Measurements from ENCODE around the gene RBM7. TPM values are rescaled to one million over a fixed set of nuclear protein-coding genes. Genes with fewer than 3 reads are reported as not detected.

The RBM7 gene, protein sequence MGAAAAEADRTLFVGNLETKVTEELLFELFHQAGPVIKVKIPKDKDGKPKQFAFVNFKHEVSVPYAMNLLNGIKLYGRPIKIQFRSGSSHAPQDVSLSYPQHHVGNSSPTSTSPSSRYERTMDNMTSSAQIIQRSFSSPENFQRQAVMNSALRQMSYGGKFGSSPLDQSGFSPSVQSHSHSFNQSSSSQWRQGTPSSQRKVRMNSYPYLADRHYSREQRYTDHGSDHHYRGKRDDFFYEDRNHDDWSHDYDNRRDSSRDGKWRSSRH
- polyA plus RNA-seq (2013, experiment 1 of 4) = 38.3 TPM
- 43.9 TPM for polyA plus RNA-seq (2013, experiment 2 of 4)
- polyA plus RNA-seq (2013, experiment 3 of 4) = 34.0 TPM
- polyA plus RNA-seq (2013, experiment 4 of 4) = 35.7 TPM

DNA sequence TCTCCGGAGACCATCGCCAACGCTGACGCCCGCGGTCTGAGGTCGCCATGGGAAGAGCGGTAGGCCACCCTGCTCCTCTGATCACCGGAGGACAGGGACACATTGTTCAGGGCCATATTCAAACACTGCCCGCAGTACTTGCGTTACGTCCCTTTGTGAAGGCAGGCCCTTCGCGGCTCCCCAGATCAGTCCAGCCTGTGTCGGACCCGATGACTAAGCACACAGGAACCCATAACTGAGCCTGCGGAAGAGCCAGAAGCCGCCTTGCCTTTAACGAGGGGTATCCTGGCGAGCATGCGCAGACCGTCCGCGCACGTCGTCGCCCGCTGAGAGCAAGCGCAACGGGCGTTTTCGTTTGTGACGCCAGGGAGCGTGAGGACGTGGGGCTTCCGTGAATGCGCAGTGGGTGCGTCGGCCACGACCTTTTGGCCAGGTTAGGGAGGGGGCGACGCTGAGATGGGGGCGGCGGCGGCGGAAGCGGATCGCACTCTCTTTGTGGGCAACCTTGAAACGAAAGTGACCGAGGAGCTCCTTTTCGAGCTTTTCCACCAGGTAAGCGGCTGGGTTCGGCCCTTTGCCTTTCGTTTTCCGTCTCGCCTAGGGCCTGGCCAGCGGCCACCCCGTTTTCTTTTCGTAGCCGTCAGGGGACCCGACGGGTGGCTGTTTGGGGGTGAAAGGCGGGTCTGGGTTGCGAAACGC, at the start of gene RBM7, which contains the start of gene C11orf71:
Gene RBM7, plus strand, starts transcription at position 451 of the 699 bp plus-strand sequence. Its CDS starts 6 bp downstream, at position 457.
Gene C11orf71, minus strand, starts transcription at position 296 of the 699 bp plus-strand sequence. Its CDS starts 180 bp downstream, at position 116.
- Histone ChIP-seq H3K27ac (ENCODE audit: insufficient read depth, low read depth, low read length, poor library complexity, severe bottlenecking) (peak within 1 kb of the TSS; percentile 95), H3K27me3 (ENCODE audit: control insufficient read depth, insufficient read depth, low read length, poor library complexity, severe bottlenecking) (no peaks in the 10 kb centered on the region), H3K9me3 (ENCODE audit: control insufficient read depth, low read length) (no peaks in the 10 kb centered on the region), H3K36me3 (ENCODE audit: control insufficient read depth, insufficient read depth, low read length) (peaks cover 5% of the 10 kb centered on the region), H3K4me1 (ENCODE audit: control insufficient read depth, insufficient read depth, low read length) (no peaks in the 10 kb centered on the region), H3K4me3 (ENCODE audit: insufficient read depth, low read depth, low read length) (peak within 1 kb of the TSS; percentile 95)
- WGBS, 2 experiments = 0% methylated on average over 65 of the region's 65 CpGs

DNA sequence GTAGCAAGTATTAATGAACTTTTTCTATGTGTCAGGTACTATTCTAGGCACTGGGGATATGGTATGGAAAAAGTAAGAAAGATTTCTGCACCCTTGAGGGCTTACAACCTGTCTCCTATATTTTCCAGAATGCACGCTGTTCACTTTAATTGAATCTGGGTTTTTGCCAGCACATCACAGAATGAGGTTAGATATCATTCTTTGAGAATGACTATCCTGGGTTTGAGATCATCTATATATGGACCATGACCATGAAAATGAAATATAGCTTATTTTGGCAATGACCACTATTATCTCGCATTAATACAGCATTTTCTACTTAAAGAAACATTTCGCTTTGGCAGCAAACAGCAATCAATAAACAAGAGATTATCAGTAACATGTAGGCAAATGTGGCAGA, 47.0 kb upstream of the RBM7 start:
- Histone ChIP-seq H3K9me3 (ENCODE audit: control insufficient read depth, low read length) (no peaks in the 10 kb centered on the region), H3K36me3 (ENCODE audit: control insufficient read depth, insufficient read depth, low read length) (no peaks in the 10 kb centered on the region), H3K27ac (ENCODE audit: insufficient read depth, low read depth, low read length, poor library complexity, severe bottlenecking) (no peak overlapping the region), H3K4me3 (ENCODE audit: insufficient read depth, low read depth, low read length) (no peak overlapping the region), H3K27me3 (ENCODE audit: control insufficient read depth, insufficient read depth, low read length, poor library complexity, severe bottlenecking) (no peaks in the 10 kb centered on the region), H3K4me1 (ENCODE audit: control insufficient read depth, insufficient read depth, low read length) (no peaks in the 10 kb centered on the region)
- WGBS, 2 experiments = 96 to 100% methylated on average over 3 of the region's 3 CpGs

DNA sequence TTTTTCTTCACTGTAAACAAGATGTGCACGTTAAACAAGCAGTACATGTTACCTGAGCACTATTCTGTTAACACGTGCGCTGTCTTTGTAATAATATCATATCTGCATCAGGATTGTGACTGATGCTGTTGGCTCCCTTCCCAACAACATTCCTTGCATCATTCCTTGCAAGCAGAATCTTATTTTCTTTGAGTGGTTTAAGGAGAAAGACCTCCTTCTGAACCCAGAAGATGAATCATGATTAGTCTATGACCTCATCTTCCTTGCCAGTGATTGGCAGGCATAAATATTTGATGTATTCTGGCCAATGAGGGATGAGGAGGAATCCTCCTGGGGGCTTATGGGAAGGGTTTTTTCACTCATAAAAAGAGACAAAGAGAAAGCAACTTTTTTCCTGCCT, 46.4 kb upstream of the RBM7 start:
- 88 to 94% methylated on average over 3 of the region's 3 CpGs for WGBS, 2 experiments
- Histone ChIP-seq H3K36me3 (ENCODE audit: control insufficient read depth, insufficient read depth, low read length) (no peaks in the 10 kb centered on the region), H3K9me3 (ENCODE audit: control insufficient read depth, low read length) (no peaks in the 10 kb centered on the region), H3K4me3 (ENCODE audit: insufficient read depth, low read depth, low read length) (no peak overlapping the region), H3K27ac (ENCODE audit: insufficient read depth, low read depth, low read length, poor library complexity, severe bottlenecking) (no peak overlapping the region), H3K27me3 (ENCODE audit: control insufficient read depth, insufficient read depth, low read length, poor library complexity, severe bottlenecking) (no peaks in the 10 kb centered on the region), H3K4me1 (ENCODE audit: control insufficient read depth, insufficient read depth, low read length) (no peaks in the 10 kb centered on the region)

DNA sequence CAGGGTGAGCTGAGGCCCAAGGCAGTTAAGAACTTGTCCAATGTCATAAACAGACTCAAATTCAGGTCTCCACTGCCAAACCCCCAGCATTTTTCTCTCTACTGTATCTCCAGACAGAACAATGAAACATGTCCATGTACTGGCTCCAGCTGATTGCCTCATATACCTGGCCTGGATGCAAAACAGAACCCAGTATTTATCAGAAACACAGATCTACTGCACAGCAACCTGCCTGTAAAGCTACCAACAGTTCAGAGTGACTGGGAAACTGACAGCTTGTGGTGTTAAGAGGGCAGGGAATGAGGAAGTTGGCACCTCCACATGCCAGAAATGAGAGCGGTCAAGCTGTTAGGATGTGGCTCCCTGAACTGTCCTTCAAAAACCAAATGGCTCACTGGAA, 41.8 kb upstream of the RBM7 start:
- Histone ChIP-seq H3K4me1 (ENCODE audit: control insufficient read depth, insufficient read depth, low read length) (no peaks in the 10 kb centered on the region), H3K27ac (ENCODE audit: insufficient read depth, low read depth, low read length, poor library complexity, severe bottlenecking) (no peak overlapping the region), H3K36me3 (ENCODE audit: control insufficient read depth, insufficient read depth, low read length) (no peaks in the 10 kb centered on the region), H3K27me3 (ENCODE audit: control insufficient read depth, insufficient read depth, low read length, poor library complexity, severe bottlenecking) (no peaks in the 10 kb centered on the region), H3K4me3 (ENCODE audit: insufficient read depth, low read depth, low read length) (no peak overlapping the region), H3K9me3 (ENCODE audit: control insufficient read depth, low read length) (no peaks in the 10 kb centered on the region)
- 89 to 92% methylated on average over 1 of the region's 1 CpG for WGBS, 2 experiments

DNA sequence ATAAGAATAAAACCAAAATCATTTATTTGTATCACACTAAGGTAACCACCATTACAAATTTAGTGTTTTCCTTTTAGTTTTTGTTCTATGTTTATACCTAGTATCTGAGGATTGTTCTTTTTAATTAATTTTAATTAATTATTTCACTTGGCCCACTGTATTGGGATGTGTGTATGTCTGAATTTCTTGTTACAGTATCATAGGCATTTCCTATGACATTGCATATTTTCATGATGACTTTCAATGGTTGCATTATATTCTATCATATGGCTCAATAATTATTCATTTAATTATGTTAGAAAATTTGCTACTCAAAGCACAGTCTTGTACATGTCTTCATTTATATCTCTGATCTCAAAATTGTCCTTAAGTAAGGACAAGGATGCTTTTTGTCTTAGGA, 41.1 kb upstream of the RBM7 start:
- Histone ChIP-seq H3K4me1 (ENCODE audit: control insufficient read depth, insufficient read depth, low read length) (no peaks in the 10 kb centered on the region), H3K27ac (ENCODE audit: insufficient read depth, low read depth, low read length, poor library complexity, severe bottlenecking) (no peak overlapping the region)

DNA sequence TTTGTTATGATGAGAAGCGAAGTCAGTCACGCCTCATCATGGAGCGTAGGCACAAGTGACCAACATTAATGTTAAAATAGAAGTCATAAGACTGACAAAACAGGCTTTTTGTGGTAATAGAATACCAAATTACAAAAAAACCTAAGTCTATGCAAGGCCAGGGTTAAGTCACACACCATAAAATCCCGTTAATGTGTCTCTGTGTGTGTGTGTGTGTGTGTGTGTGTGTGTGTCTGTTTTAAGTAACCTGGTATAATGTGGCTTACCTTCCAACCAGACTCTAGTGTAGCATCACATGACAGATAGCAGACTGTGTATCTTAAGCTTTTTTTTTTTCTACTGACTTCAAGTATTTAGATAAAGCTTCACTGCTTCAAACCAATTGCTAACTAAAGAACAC, 38.1 kb upstream of the RBM7 start:
- H3K9me3 ChIP-seq (ENCODE audit: control insufficient read depth, low read length) = no peaks in the 10 kb centered on the region
- H3K4me3 ChIP-seq (ENCODE audit: insufficient read depth, low read depth, low read length) = no peak overlapping the region
- no peak overlapping the region for H3K27ac ChIP-seq (ENCODE audit: insufficient read depth, low read depth, low read length, poor library complexity, severe bottlenecking)
- H3K36me3 ChIP-seq (ENCODE audit: control insufficient read depth, insufficient read depth, low read length) = no peaks in the 10 kb centered on the region
- WGBS, 2 experiments = 90 to 91% methylated on average over 4 of the region's 4 CpGs
- H3K27me3 ChIP-seq (ENCODE audit: control insufficient read depth, insufficient read depth, low read length, poor library complexity, severe bottlenecking) = no peaks in the 10 kb centered on the region
- H3K4me1 ChIP-seq (ENCODE audit: control insufficient read depth, insufficient read depth, low read length) = no peaks in the 10 kb centered on the region

More for the DNA sequence above, 41.1 kb upstream of the RBM7 start:
- Histone ChIP-seq H3K27me3 (ENCODE audit: control insufficient read depth, insufficient read depth, low read length, poor library complexity, severe bottlenecking) (no peaks in the 10 kb centered on the region), H3K4me3 (ENCODE audit: insufficient read depth, low read depth, low read length) (no peak overlapping the region), H3K9me3 (ENCODE audit: control insufficient read depth, low read length) (no peaks in the 10 kb centered on the region), H3K36me3 (ENCODE audit: control insufficient read depth, insufficient read depth, low read length) (no peaks in the 10 kb centered on the region)

DNA sequence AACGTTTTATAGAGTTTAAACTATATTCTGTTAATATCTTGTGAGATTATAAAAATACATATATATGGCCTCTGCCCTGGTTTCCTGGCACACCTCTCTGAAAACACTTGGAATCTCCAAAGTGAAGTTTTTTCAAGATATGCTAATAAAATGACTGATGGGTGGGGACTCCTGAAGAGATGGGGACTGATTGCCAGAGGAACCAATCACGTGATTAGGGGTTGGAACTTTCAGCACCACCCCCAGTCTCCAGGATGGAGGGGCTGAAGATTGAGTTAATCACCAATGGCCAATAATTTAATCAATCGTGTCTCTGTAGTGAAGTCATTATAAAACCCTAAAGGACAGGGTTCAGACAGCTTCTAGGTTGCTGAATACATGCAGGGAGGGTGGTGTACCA, 37.5 kb upstream of the RBM7 start:
- H3K9me3 ChIP-seq (ENCODE audit: control insufficient read depth, low read length) = no peaks in the 10 kb centered on the region
- H3K4me1 ChIP-seq (ENCODE audit: control insufficient read depth, insufficient read depth, low read length) = no peaks in the 10 kb centered on the region
- H3K27ac ChIP-seq (ENCODE audit: insufficient read depth, low read depth, low read length, poor library complexity, severe bottlenecking) = no peak overlapping the region
- no peaks in the 10 kb centered on the region for H3K36me3 ChIP-seq (ENCODE audit: control insufficient read depth, insufficient read depth, low read length)
- H3K27me3 ChIP-seq (ENCODE audit: control insufficient read depth, insufficient read depth, low read length, poor library complexity, severe bottlenecking) = no peaks in the 10 kb centered on the region
- H3K4me3 ChIP-seq (ENCODE audit: insufficient read depth, low read depth, low read length) = no peak overlapping the region
- 90 to 92% methylated on average over 2 of the region's 3 CpGs for WGBS, 2 experiments

DNA sequence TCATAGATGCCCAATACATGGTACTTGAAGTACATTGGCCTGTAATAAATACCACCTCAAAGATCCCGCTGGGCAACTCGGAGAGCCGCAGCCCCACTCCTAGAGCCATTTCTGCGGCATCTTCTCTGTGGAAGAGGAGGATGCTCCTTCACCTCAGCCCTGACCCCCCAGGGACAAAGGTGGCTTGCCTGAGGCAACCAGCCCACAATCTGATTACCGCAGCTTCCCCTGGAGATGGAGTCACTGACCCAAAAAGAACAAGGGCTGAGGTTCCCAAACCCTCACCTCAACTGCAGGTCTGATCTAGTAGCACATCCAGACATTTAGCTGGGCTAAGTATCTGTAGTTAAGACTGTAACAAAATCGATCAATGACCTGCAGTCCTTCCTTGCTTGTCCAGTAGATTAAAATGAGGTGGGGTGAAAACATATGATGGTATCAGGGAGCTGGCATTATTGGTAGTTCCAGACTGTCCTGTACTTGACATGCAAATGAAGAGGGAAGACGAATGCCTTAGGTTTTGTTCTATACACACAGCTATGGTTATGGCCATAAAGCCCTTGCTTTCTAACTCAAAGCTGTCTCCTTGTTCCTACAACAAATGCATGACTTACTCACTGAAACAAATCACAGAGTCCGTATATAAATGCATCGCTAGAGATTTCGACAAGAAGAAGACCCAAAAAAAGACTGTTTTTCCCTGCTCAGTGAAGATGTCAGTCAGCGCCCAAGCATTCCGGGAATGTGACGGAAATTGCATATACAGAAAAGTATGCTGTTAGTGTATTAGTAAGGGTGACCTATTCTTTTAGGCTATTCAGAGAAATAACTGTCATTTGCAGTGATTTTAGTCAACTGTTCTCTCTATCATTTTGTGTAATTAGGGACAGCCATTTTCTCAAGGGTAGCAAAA, 33.9 kb upstream of the RBM7 start:
- Histone ChIP-seq H3K9me3 (ENCODE audit: control insufficient read depth, low read length) (no peaks in the 10 kb centered on the region), H3K27me3 (ENCODE audit: control insufficient read depth, insufficient read depth, low read length, poor library complexity, severe bottlenecking) (no peaks in the 10 kb centered on the region), H3K4me3 (ENCODE audit: insufficient read depth, low read depth, low read length) (no peak overlapping the region), H3K4me1 (ENCODE audit: control insufficient read depth, insufficient read depth, low read length) (no peaks in the 10 kb centered on the region), H3K36me3 (ENCODE audit: control insufficient read depth, insufficient read depth, low read length) (no peaks in the 10 kb centered on the region), H3K27ac (ENCODE audit: insufficient read depth, low read depth, low read length, poor library complexity, severe bottlenecking) (no peak overlapping the region)
- WGBS, 2 experiments = 94% methylated on average over 13 of the region's 13 CpGs

DNA sequence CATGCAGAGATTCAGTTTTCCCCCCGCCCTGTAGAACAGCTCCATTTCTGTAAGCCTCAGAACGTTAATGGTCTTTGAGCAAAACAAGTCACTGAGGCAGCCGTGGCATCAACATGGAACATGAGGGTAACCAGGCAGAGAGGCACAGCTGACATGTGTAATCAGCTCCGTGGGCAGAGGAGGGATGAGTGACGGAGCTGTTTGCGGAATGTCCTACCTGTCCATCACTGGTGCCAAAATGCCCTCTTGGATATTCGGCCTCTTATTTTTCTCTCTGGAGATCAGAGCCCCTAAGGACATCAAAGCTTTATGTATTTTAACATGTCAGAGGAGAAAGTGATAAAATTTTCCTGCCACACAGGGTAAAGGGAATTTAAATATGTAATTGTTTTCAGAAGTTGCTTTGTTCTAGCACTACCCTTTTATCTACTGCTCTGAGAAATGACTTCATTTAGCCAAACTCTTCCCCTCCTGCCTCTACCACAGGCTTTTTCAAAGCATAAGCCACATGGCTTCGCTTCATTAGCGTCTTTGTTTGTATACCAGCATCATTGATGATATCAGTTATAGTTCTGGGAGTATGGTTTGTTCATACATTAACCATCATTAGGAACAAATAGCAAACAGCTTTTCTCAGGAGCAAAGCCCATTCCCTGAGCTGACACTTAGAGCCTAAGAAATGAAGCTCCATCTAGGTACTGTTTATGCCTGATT, 33.1 kb upstream of the RBM7 start:
- WGBS, 2 experiments = 93 to 94% methylated on average over 7 to 9 of the region's 9 CpGs
- no peak overlapping the region for H3K4me3 ChIP-seq (ENCODE audit: insufficient read depth, low read depth, low read length)

More for the DNA sequence above, 33.1 kb upstream of the RBM7 start:
- Histone ChIP-seq H3K9me3 (ENCODE audit: control insufficient read depth, low read length) (no peaks in the 10 kb centered on the region), H3K36me3 (ENCODE audit: control insufficient read depth, insufficient read depth, low read length) (no peaks in the 10 kb centered on the region), H3K4me1 (ENCODE audit: control insufficient read depth, insufficient read depth, low read length) (no peaks in the 10 kb centered on the region), H3K27ac (ENCODE audit: insufficient read depth, low read depth, low read length, poor library complexity, severe bottlenecking) (no peak overlapping the region), H3K27me3 (ENCODE audit: control insufficient read depth, insufficient read depth, low read length, poor library complexity, severe bottlenecking) (no peaks in the 10 kb centered on the region)

All from ectodermal cell (in vitro differentiated cells).